ENCODE results near the gene SYT7.
"Not testable (repeated sequence)": the region's sequence is repeated elsewhere in the genome, so short reads cannot be mapped to it uniquely, and the experiment has no call there.

SYT7 gene

GRCh38 chr11:61496602-61497400 lies 84.1 kb downstream of the SYT7 start:
- DNase-seq, result no peak

GRCh38 chr11:61495801-61496601 lies 84.9 kb downstream of the SYT7 start:
- no peak for DNase-seq

GRCh38 chr11:61494381-61494961 lies 86.4 kb downstream of the SYT7 start:
- no peak for DNase-seq

DNA sequence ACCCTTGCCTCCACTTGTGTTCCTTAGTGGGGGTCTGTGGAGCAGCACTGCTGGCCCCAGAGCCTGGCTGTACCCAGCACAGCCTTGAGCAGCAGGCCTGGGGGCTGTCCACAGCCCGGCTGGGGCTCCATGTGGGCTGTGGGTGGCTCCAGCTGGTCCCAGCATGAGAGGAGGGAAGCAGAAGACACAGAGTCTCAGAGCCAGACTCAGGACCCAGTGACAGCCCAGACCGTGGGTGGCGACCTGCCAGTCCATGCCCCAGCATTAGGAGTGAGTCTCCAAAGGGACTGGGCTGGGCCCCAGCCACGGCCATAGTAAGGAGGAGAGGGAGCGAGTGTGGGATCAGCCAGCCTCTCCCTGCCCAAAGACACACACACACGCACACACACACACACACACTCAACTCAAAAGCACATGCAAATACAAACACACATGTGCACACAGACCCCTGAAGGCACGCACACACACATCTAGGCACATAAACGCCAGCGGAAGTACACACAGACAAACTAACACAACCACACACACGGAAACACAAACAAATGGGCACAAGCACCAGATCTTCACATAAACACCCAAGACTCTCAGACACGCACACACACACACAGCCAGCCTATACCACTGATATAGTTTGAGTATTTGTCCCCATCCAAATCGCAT lies 89.0 kb downstream of the SYT7 start:
- no peak for DNase-seq

GRCh38 chr11:61489833-61490721 lies 90.8 kb downstream of the SYT7 start:
- DNase-seq, result no peak

- no peak for DNase-seq
Observed at GRCh38 chr11:61488651-61489291, 92.1 kb downstream of the SYT7 start.

- no peak for DNase-seq
Observed at GRCh38 chr11:61487342-61488025, 93.4 kb downstream of the SYT7 start.

DNA sequence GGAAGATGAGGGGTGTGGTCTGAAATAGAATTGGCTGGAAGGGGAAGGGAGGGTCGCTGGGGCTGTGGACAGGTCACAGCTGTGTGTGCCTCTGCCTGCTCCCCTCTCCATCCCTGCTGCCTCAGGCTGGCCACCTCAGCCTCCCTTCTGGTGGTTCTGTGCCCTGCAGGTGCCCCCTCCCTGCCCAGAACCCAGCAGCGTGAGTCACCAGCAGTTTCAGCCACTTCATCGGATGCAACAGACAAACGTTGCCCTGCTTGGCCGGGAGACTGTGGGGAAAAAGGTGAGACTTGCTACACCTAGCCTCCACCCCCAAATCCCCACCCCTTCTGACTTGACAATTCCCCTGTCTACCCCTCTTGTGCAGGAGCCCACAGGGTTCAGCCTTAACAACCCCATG lies 94.1 kb downstream of the SYT7 start:
- DNase-seq, result no peak

DNA sequence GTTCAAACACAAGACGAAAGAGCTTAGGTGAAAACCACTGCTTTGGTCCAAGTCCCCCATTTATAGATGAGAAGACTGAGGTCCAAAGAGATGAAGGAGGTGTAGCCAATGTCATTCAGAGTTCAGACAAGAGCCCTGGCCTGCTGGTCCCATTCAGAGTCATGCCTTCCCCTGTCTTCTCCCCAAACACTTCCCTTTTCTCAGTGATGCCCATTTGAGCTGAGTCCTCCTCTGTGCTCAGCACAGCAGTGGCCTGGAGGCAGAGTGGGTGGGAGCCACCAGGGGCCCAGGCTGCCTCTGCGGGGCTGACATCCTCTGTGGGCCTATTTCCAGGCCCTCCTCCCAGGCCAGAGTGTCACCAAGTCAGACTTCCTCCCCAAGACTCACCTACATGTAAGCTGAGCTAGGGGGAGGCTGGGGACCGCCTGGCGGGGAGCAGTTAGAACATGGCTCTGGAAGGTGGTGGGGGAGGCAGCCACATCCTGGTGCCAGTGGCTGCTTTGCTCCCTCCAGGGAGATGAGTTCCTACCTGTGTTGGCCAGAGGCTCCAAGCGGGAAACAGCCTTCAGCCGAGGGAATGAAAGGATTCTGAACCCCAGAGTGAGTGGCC lies 94.8 kb downstream of the SYT7 start:
- DNase-seq, result no peak

- no peak for DNase-seq
Observed at GRCh38 chr11:61485080-61485479, 95.8 kb downstream of the SYT7 start.

GRCh38 chr11:61484541-61484940 lies 96.3 kb downstream of the SYT7 start:
- no peak for DNase-seq

- DNase-seq, result no peak
Observed at GRCh38 chr11:61482513-61482912, 98.4 kb downstream of the SYT7 start.

GRCh38 chr11:61481806-61482205 lies 99.1 kb downstream of the SYT7 start:
- no peak for DNase-seq

DNA sequence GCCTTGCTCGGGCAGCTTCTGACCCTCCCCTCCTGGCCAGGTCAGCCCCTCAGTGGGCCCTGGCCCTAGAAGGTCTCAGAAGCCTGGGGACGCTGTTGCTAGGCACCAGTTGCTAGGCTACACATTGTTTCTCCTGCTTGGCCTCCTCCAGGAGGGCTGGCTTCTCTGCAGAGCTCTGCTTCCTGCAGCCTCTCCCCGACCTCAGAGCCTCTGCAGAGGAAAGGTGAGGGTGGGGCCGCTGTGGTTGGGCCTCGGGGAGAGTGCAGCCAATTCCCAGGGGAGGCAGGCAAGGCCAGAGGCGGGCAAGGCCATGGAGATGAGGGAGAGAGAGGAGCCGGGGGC lies 99.9 kb downstream of the SYT7 start:
- no peak for DNase-seq

DNA sequence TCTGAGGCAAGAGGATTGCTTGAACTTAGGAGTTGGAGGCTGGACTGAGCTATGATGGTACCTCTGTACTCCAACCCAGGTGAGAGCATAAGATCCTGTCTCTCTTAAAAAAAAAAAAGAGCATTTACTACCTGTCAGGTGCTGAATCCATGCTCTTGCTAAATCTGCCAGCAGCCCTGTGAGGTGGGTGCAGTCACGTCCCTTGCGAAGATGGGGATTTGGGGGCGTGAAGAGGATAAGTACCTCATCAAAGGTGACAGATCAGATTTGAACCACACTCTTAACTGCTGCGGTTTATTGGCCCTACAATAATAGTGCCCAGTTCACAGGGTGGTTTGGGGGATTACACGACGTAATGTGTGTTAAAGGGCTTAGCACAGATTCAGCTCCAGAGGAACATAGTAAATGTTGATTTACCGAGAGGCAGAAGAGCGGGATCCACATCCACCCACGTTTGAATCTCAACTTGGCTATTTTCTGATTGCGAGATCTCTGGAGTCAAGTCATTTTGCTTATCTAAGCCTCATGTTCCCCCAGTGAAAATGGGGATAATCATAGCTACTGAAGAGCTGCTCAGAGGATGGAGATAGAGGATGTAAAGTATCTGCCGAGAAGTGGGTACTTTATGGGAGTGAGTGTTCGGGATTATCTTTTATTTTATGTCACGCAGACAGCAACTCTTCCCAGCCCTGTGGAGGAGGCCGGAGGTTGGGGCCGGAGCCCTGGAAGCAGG lies 100.4 kb downstream of the SYT7 start:
- no peak for DNase-seq

DNA sequence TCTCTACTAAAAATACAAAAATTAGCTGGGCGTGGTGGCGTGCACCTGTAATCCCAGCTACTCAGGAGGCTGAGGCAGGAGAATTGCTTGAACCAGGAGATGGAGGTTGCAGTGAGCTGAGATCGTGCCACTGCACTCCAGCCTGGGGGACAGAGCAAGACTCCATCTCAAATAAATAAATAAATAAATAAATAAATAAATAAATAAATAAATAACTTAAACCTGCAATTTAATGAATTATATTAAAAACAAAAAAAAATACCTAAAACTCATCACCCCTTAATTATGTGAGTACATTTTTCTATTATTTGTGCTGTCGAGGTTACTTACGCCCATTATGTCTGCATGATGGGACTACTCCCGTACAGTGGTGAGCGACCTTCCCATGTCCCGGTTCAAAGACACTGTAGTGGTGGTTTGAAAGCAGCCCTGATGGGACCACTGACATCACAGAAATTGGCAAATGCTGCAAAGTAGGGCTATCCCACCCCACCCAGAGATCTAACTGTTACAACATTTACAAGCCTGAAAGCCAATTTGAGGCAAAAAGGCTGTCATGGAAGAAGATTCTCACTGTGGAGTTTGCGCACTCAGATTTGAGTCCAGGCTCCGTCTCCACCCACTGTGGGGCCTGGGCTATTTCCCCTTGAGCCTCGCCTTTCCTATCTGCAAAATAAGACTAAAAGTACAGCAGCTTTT lies 101.4 kb downstream of the SYT7 start:
- DNase-seq, result not testable (repeated sequence)

- peak; percentile 20 to 43 (median 29) for DNase-seq
Observed at GRCh38 chr11:61477727-61478148, 103.1 kb downstream of the SYT7 start.

DNA sequence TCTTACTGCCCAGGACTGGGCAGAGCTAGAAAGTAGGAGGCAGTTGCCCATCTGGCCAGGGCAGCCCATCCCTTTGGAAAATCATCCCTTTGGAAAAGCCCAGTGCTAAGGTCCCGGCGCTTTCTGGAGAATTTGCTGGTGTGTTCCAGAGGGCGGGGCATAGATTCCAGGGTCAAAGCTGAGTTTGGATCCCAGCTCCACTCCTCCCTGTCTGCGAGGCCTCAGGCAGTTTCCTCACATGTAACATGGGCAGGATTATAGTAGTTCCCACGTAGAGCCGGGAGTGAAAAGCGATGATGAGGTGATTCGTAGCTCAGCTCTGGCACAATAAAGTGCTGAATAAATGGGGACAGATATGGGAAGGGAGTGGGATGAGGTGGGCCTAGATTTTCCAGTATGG lies 103.8 kb downstream of the SYT7 start:
- no peak for DNase-seq

DNA sequence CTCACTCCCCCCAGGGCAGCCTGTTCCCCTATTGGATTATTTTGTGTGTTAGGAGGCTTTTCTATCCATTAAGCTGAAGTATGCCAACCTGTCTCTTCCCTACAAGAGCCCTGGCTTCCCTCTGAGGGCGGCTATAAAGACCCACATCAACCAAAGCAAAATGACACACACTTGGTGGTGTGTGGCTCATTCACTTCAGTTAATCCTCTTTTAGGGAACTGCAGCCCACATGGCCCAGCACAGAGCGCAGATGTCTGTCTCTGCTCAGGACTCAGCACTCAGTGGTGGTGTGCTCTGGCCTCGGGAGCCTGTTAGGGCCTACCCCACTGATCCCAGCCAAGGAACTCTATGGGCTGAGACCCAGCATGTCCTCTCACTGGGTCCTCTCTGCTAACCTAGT lies 104.5 kb downstream of the SYT7 start:
- DNase-seq, result no peak

Data from T-helper 1 cell (primary cell).